ENCODE data around the gene SCAMP3.
"Not testable (repeated sequence)": the region's sequence is repeated elsewhere in the genome, so short reads cannot be mapped to it uniquely, and the experiment has no call there.

SCAMP3 gene

DNA sequence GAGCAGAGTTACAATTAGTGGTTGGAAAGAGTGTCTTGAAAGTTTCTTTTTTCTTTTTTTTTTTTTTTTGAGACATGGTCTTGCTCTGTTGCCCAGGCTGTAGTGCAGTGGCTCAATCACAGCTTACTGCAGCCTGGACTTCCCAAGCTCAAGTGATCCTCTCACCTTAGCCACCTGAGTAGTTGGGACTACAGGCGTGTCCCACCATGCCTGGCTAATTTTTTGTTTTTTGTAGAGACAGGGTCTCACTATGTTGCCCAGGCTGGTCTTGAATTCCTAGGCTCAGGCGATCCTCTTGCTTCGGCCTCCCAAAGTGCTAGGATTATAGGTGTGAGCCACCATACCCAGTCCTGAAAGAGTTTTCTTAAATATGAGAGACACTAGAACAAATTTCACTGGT lies 15.4 kb downstream of the SCAMP3 start:
- H3K27ac Mint-ChIP-seq (ENCODE audit: low read depth); H3K9me3 Mint-ChIP-seq; DNase-seq (ENCODE audit: low spot score in 2 of 2); H3K4me3 Mint-ChIP-seq; ATAC-seq (replicated peaks; ENCODE audit: extremely low read depth, poor library complexity, severe bottlenecking); H3K27me3 Mint-ChIP-seq: not testable (repeated sequence)
- peaks cover 23% of the 10 kb centered on the region for H3K36me3 Mint-ChIP-seq (ENCODE audit: insufficient read depth)
- H3K4me1 Mint-ChIP-seq: peaks cover 18% of the 10 kb centered on the region

DNA sequence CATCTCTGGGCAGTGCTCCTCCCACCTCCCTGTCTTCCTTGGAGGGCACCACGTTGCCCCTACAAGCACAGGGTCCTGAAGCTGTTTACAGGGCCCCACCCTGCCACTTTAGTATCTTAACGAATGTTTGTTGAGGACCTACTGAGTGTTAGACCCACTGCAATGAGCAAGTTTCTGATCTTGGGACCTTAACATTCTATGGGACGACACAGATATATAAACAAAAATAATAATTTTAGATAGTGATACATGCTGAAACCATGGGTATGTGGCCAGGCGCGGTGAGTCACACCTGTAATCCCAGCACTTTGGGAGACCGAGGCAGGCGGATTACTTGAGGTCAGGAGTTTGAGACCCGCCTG lies 17.0 kb downstream of the SCAMP3 start:
- DNase-seq (ENCODE audit: low spot score in 2 of 2): no peak
- H3K36me3 Mint-ChIP-seq (ENCODE audit: insufficient read depth): peaks cover 27% of the 10 kb centered on the region
- H3K4me3 Mint-ChIP-seq: peak overlapping the region; percentile 82
- peaks cover 10% of the 10 kb centered on the region for H3K27me3 Mint-ChIP-seq
- ATAC-seq (replicated peaks; ENCODE audit: extremely low read depth, poor library complexity, severe bottlenecking): no peak
- peak overlapping the region; percentile 99 for H3K27ac Mint-ChIP-seq (ENCODE audit: low read depth)
- H3K4me1 Mint-ChIP-seq: peaks cover 29% of the 10 kb centered on the region
- H3K9me3 Mint-ChIP-seq: peaks cover 6% of the 10 kb centered on the region

DNA sequence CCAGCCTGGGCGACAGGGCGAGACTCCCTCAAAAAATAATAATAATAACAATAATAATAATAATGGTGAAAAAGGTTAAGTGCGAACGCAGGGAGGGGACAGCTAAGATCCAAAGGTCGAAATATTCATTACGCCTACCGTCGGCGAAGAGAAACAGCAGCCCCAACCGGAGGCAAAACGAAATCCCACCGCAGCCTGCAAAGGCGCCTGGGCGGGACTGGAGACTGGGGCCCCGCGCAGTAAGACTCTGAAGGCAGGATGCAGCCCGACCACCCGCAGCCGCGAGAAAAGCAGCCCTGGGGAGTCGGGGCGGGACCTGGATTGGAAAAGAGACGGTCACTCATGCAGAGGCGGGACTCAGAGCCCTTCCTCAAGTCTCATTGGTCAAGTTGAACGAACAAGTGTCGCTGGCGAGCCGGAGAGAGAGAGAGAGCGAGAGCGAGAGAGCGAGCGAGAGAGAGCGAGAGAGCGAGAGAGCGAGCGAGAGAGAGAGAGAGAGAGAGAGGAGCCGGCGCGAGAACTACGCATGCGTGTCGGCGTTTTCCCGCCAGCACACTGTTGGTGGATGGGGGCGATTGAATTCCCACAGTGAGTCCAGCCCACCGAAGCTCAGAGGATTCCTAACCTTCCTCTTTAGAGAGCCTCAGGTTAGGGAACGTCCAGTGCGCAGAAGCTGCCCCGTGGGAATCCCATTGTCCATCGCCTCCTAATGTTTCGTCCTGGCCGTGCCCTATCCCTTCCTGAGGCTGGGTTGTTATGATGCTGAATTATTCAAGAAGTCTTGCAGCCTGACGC lies 17.6 kb downstream of the SCAMP3 start:
- H3K27ac Mint-ChIP-seq (ENCODE audit: low read depth): peak overlapping the region; percentile 99
- peak; percentile 95 for ATAC-seq (replicated peaks; ENCODE audit: extremely low read depth, poor library complexity, severe bottlenecking)
- peak; percentile 89 to 98 for DNase-seq (ENCODE audit: low spot score in 2 of 2)
- peaks cover 29% of the 10 kb centered on the region for H3K4me1 Mint-ChIP-seq
- H3K4me3 Mint-ChIP-seq: peak overlapping the region; percentile 82
- peaks cover 10% of the 10 kb centered on the region for H3K27me3 Mint-ChIP-seq
- peaks cover 6% of the 10 kb centered on the region for H3K9me3 Mint-ChIP-seq
- H3K36me3 Mint-ChIP-seq (ENCODE audit: insufficient read depth): peaks cover 27% of the 10 kb centered on the region

DNA sequence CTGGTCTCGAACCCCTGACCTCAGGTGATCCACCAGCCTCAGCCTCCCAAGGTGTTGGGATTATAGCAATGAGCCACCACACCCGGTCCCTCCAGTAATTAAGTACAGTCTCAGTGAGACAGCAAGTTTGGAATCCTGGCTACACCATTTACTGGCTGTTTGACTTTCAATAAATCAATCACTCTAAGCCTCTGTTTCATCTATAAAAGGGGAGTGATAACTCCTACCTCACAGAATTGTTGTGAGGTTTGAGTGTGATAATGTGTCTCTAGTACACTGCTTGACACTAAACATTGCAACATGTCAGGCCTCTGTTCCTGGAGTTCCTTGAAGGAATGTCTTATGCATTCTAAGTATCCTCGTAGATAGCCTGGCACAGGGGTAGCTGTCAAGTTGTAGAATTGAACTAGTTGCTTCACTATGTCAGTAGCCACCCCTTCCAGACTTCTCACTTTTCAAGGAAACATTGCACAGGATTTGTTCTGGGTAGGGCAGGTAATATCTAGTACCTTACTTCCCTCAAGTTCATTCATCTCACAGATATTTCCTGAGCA lies 19.3 kb downstream of the SCAMP3 start:
- peaks cover 6% of the 10 kb centered on the region for H3K9me3 Mint-ChIP-seq
- DNase-seq (ENCODE audit: low spot score in 2 of 2) (no peak), ATAC-seq (replicated peaks; ENCODE audit: extremely low read depth, poor library complexity, severe bottlenecking) (no peak)
- peaks cover 31% of the 10 kb centered on the region for H3K36me3 Mint-ChIP-seq (ENCODE audit: insufficient read depth)
- H3K4me3 Mint-ChIP-seq: peak overlapping the region; percentile 82
- H3K27ac Mint-ChIP-seq (ENCODE audit: low read depth): peak overlapping the region; percentile 99
- peaks cover 10% of the 10 kb centered on the region for H3K27me3 Mint-ChIP-seq
- H3K4me1 Mint-ChIP-seq: peaks cover 29% of the 10 kb centered on the region

DNA sequence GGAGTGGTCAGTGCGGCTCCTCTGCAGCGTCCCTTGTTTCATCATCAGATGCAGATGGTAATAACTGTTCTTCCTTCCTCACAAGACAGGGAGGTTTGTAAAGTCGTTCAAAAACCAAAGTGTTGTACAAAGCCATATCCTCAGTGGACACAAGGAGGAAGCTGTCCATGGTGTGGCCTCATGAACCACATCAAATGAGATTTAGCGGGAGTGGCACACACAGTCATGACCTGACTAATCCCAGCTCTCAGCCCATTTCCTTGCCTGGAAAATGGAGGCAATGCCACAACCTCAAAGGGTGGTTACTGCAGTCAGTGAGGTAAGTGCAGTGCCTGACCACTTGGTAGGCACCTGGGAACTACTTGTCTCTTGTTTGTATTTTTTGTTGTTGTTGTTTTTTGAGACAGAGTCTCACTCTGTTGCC lies 20.3 kb downstream of the SCAMP3 start:
- DNase-seq (ENCODE audit: low spot score in 2 of 2) (no peak), ATAC-seq (replicated peaks; ENCODE audit: extremely low read depth, poor library complexity, severe bottlenecking) (no peak)
- H3K4me1 Mint-ChIP-seq: peaks cover 29% of the 10 kb centered on the region
- H3K27ac Mint-ChIP-seq (ENCODE audit: low read depth): peak overlapping the region; percentile 88
- H3K27me3 Mint-ChIP-seq: peaks cover 10% of the 10 kb centered on the region
- H3K36me3 Mint-ChIP-seq (ENCODE audit: insufficient read depth): peaks cover 38% of the 10 kb centered on the region
- peak overlapping the region; percentile 87 for H3K4me3 Mint-ChIP-seq
- H3K9me3 Mint-ChIP-seq: peaks cover 6% of the 10 kb centered on the region

DNA sequence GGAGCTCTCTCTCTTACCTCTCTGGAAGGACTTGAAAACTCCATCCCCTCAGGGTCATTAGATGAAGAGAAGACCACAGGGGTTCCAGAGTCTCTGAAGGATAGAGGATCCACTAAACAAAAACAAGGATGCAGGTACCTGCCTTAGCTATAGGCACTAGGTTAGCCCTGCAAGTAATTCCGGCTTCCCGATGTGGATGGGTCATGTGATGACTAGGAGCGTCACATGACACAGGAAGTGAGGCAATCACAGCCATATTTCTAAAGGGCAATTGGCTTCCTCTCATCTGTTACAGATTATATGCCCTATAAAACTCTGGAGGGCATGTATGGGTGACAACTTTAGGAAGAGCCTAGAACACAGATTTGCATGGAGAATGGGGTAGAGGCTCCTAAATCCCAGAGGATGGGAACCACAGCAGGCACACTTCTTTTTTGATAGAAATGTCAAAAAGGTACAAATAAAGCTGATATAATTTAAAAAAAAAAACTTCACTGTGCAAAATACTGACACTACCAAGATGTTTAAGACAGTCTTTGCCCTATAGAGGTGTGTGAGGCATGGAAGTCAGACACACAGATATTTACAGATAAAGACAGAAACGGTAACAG lies 21.0 kb downstream of the SCAMP3 start:
- Mint-ChIP-seq H3K4me1 (peaks cover 29% of the 10 kb centered on the region), H3K9me3 (peaks cover 6% of the 10 kb centered on the region), H3K27ac (ENCODE audit: low read depth) (peak overlapping the region; percentile 88), H3K36me3 (ENCODE audit: insufficient read depth) (peaks cover 36% of the 10 kb centered on the region), H3K4me3 (peak overlapping the region; percentile 87), H3K27me3 (peaks cover 10% of the 10 kb centered on the region)
- DNase-seq (ENCODE audit: low spot score in 2 of 2) (peak in 1 of 2 donors; percentile 51), ATAC-seq (replicated peaks; ENCODE audit: extremely low read depth, poor library complexity, severe bottlenecking) (no peak)

DNA sequence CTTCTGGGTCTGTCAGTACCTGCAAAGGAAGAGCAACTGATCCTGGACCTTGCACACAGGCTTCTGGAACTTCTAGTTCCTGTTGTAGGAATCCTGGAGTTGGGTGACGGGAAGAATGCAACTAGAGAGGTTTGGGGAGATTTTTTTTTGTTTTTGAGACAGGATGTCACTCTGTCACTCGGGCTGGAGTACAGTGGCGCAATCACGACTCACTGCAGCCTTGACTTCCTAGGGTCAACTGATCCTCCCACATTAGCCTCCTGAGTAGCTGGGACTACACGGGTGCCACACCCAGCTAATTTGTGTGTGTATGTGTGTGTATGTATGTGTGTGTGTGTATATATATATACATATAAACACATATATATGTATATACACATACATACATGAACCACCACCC lies 25.7 kb downstream of the SCAMP3 start:
- Mint-ChIP-seq H3K27ac (ENCODE audit: low read depth) (no peak overlapping the region), H3K27me3 (no peaks in the 10 kb centered on the region), H3K36me3 (ENCODE audit: insufficient read depth) (peaks cover 19% of the 10 kb centered on the region), H3K4me1 (peaks cover 12% of the 10 kb centered on the region), H3K9me3 (no peaks in the 10 kb centered on the region), H3K4me3 (no peak overlapping the region)
- DNase-seq (ENCODE audit: low spot score in 2 of 2) (no peak), ATAC-seq (replicated peaks; ENCODE audit: extremely low read depth, poor library complexity, severe bottlenecking) (no peak)

DNA sequence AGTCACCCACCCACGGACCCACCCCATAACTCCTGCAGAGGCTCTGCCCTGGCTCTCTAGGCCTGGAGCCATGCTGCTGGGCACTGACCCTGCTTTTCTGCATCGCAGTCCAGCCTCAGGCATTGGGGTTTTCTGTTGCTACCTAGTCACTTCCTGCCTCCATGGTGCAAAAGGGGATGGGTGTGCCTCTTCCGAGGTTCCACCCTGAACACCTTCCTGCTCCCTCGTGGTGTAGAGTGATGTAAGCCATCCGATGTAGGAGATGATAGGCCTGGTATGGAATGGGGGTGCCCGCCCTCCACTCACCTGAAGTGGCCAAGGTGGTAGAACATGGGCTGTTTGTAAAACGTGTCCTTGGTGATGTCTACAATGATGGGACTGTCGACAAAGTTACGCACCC lies 26.8 kb downstream of the SCAMP3 start:
- H3K9me3 Mint-ChIP-seq; DNase-seq (ENCODE audit: low spot score in 2 of 2); H3K27me3 Mint-ChIP-seq; H3K4me1 Mint-ChIP-seq; ATAC-seq (replicated peaks; ENCODE audit: extremely low read depth, poor library complexity, severe bottlenecking); H3K27ac Mint-ChIP-seq (ENCODE audit: low read depth); H3K4me3 Mint-ChIP-seq: not testable (repeated sequence)
- peaks cover 13% of the 10 kb centered on the region for H3K36me3 Mint-ChIP-seq (ENCODE audit: insufficient read depth)

DNA sequence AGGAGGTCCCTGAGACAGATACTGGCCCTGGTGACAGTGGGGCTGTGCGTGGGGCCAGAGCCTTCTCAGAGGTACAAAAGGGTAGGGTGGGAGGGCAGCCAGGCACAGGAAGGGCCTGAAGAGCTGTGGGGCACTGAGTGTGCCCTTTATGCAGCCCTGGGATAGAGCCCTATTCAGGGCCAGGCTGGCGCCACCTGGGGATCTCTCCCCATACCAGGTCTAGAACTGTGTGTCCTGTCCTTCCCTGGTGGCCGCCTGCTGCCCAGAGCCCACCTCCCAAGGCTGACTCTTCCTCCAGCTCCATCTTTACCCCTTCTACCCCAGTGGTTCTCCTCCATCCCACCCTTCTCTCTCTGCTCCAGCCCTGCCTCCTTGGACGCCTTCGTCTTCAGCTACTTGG lies 28.7 kb downstream of the SCAMP3 start:
- not testable (repeated sequence) for H3K27ac Mint-ChIP-seq (ENCODE audit: low read depth); H3K9me3 Mint-ChIP-seq; ATAC-seq (replicated peaks; ENCODE audit: extremely low read depth, poor library complexity, severe bottlenecking); DNase-seq (ENCODE audit: low spot score in 2 of 2); H3K27me3 Mint-ChIP-seq; H3K4me1 Mint-ChIP-seq; H3K4me3 Mint-ChIP-seq; H3K36me3 Mint-ChIP-seq (ENCODE audit: insufficient read depth)

DNA sequence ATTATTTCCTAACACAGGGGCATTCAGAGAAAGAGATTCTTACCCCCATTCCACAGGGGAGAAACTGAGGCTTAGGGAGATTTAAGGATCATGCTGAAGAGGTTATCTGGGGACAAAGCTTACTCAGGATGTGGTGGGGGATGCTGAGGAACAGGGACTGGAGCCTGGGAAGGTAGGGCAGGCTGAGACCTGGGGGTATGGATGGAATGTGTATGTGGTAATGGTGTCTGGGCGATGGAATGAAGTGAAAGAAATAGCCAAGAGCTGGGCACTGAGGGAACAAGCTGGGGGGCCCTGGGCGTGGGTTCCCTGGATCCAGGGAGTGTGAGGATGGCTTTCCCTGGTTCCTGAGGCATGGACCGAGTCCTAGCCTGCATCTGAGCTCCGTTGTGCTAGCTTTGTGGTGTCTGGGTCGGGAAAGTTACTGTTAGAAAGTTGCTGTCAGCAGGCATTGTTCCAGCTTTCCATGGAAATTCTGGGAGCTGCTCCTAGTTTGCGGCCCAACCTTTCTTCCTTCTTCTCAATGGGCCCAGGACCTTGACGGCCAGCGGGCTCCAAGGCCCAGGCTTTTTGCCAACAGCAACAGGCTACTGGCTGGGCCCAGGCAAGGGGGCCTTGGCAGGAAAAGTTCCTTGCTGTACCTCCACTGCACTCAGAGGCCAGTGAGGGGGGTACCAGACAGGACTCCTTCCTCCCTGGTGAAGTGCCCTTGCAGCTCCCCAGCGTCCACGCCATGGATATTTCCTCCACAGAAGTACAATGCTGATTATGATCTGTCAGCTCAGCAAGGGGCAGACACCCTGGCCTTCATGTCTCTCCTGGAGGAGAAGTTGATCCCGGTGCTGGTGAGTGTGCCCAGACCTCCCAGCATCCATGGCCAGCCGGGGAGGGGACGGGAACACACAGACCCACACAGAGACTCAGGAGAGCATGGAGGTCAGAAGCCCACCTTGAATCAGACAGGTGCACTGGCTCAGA lies 29.9 kb downstream of the SCAMP3 start:
- DNase-seq (ENCODE audit: low spot score in 2 of 2); ATAC-seq (replicated peaks; ENCODE audit: extremely low read depth, poor library complexity, severe bottlenecking); H3K9me3 Mint-ChIP-seq; H3K4me1 Mint-ChIP-seq; H3K27me3 Mint-ChIP-seq; H3K27ac Mint-ChIP-seq (ENCODE audit: low read depth); H3K4me3 Mint-ChIP-seq: not testable (repeated sequence)
- peaks cover 10% of the 10 kb centered on the region for H3K36me3 Mint-ChIP-seq (ENCODE audit: insufficient read depth)

DNA sequence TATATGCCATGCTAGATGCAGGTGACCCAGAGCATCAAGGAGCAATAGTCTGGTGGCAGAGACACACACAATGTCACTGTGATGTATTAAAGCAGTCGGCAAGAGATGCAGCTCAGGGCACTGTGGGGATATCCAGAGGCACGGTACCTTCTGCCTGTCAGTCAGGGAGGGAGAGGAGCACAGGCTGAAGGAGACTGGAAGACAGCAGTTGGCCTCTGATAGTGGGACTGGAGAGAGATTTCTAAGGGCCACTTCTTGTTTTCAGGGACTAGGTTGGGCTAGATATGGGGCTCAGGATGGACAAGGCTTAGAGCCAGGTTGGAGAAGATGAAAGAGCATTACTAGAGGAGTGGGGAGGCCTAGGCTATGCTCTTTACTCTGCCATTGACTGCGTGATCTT lies 30.9 kb downstream of the SCAMP3 start:
- H3K27me3 Mint-ChIP-seq; H3K4me3 Mint-ChIP-seq; ATAC-seq (replicated peaks; ENCODE audit: extremely low read depth, poor library complexity, severe bottlenecking); H3K27ac Mint-ChIP-seq (ENCODE audit: low read depth); H3K36me3 Mint-ChIP-seq (ENCODE audit: insufficient read depth); DNase-seq (ENCODE audit: low spot score in 2 of 2); H3K9me3 Mint-ChIP-seq: not testable (repeated sequence)
- peaks cover 16% of the 10 kb centered on the region for H3K4me1 Mint-ChIP-seq

DNA sequence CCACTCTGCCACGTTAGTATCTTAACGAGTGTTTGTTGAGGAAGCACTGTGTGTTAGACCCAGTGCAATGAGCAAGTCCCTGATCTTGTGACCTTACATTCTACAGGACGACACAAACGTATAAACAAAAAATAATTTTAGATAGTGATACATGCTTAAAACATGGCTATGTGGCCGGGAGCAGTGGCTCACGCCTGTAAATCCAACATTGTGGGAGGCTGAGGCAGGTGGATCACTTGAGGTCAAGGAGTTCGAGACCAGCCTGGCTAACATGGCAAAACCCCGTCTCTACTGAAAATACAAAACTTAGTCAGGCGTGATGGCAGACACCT lies 34.1 kb downstream of the SCAMP3 start:
- H3K27ac Mint-ChIP-seq (ENCODE audit: low read depth): peak overlapping the region; percentile 95
- no peak for DNase-seq (ENCODE audit: low spot score in 2 of 2)
- peaks cover 20% of the 10 kb centered on the region for H3K4me1 Mint-ChIP-seq
- H3K27me3 Mint-ChIP-seq: no peaks in the 10 kb centered on the region
- ATAC-seq (replicated peaks; ENCODE audit: extremely low read depth, poor library complexity, severe bottlenecking): no peak
- peaks cover 4% of the 10 kb centered on the region for H3K36me3 Mint-ChIP-seq (ENCODE audit: insufficient read depth)
- no peaks in the 10 kb centered on the region for H3K9me3 Mint-ChIP-seq
- H3K4me3 Mint-ChIP-seq: peak overlapping the region; percentile 79

All from central memory CD8-positive, alpha-beta T cell (primary cell).